Endodermal cell (in vitro differentiated cells): Measurements from ENCODE around the gene EPHX1. TPM values are rescaled to one million over a fixed set of nuclear protein-coding genes. Genes with fewer than 3 reads are reported as not detected.

Experiments used
- DNase-seq: peaks from one replicate; pipeline ENCODE4 v3.0.0-alpha.2; 2017
- H3K27ac ChIP-seq: 2 replicates; pipeline ENCODE4 v1.5.1; 2013; ENCODE audit warnings: mild to moderate bottlenecking, low read depth, low read length, moderate library complexity
- H3K27me3 ChIP-seq: 2 replicates; pipeline ENCODE4 v1.6.1; 2013; ENCODE audit warnings: mild to moderate bottlenecking, low read length, moderate library complexity; ENCODE audit not compliant: insufficient read depth, control insufficient read depth, poor library complexity, severe bottlenecking
- H3K36me3 ChIP-seq: 2 replicates; pipeline ENCODE4 v1.7.0; 2013; ENCODE audit warnings: mild to moderate bottlenecking, low read length, moderate library complexity; ENCODE audit not compliant: control insufficient read depth, insufficient read depth
- H3K4me1 ChIP-seq: one replicate; pipeline ENCODE4 v1.7.0; 2013; ENCODE audit warnings: low read length; ENCODE audit not compliant: control insufficient read depth, insufficient read depth
- H3K4me3 ChIP-seq: 2 replicates; pipeline ENCODE4 v1.5.1; 2013; ENCODE audit warnings: mild to moderate bottlenecking, low read length, moderate library complexity
- H3K9ac ChIP-seq: 2 replicates; pipeline ENCODE4 v1.6.1; 2013; ENCODE audit warnings: mild to moderate bottlenecking, low read length, moderate library complexity; ENCODE audit not compliant: poor library complexity, severe bottlenecking; ENCODE audit errors: extremely low read depth
- H3K9me3 ChIP-seq: 2 replicates; pipeline ENCODE4 v1.6.1; 2013; ENCODE audit warnings: mild to moderate bottlenecking, low read length, moderate library complexity; ENCODE audit not compliant: control insufficient read depth
- H3K27ac Mint-ChIP-seq: 2 replicates; pipeline ENCODE4 v1.8.0; 2020; ENCODE audit warnings: mixed read lengths
- H3K27me3 Mint-ChIP-seq: 2 replicates; pipeline ENCODE4 v1.8.0; 2021; ENCODE audit warnings: mild to moderate bottlenecking, mixed read lengths; ENCODE audit not compliant: insufficient read depth
- H3K36me3 Mint-ChIP-seq: 2 replicates; pipeline ENCODE4 v1.8.0; 2020; ENCODE audit warnings: low read depth, mixed read lengths
- H3K4me1 Mint-ChIP-seq: 2 replicates; pipeline ENCODE4 v1.8.0; 2020; ENCODE audit warnings: mixed read lengths
- H3K4me3 Mint-ChIP-seq: 2 replicates; pipeline ENCODE4 v1.8.0; 2020; ENCODE audit warnings: mild to moderate bottlenecking, moderate library complexity, mixed read lengths
- H3K9me3 Mint-ChIP-seq: 2 replicates; pipeline ENCODE4 v1.8.0; 2020; ENCODE audit warnings: mild to moderate bottlenecking, mixed read lengths
- WGBS, 2 experiments: methylation state at CpG; one replicate each; pipeline versions ENCODE4 v1.1.5 to v1.1.7; 2013; ENCODE audit warnings: missing lambda C conversion rate in 2 of 2, mixed read lengths in 1 of 2; ENCODE audit not compliant: insufficient coverage in 1 of 2, insufficient read length in 1 of 2; 5-methylcytosine and 5-hydroxymethylcytosine counted together
- total RNA-seq, 2 donors: library from RNA; stranded (reverse); fragmentation: NEBNext Ultra II Directional in 1 of 2; extraction: Animal tissue kit (Norgen Biotek cat#: 25700) in 1 of 2; gene quantifications; 2 replicates in 1 of 2; 3 replicates in 1 of 2; pipeline ENCODE4 v1.2.1, GENCODE V29; 2021
- TF ChIP-seq, protein P1 (sequence below): fragments of 200-600 bp; sonication (generic); conservative IDR thresholded peaks from 2 replicates; pipeline ENCODE4 v1.5.0; 2021; ENCODE audit warnings: antibody characterized with exemption, mild to moderate bottlenecking

Gene EPHX1
- total RNA-seq, 2 donors from 2014 or later = 49.2 to 84.1 TPM

DNA sequence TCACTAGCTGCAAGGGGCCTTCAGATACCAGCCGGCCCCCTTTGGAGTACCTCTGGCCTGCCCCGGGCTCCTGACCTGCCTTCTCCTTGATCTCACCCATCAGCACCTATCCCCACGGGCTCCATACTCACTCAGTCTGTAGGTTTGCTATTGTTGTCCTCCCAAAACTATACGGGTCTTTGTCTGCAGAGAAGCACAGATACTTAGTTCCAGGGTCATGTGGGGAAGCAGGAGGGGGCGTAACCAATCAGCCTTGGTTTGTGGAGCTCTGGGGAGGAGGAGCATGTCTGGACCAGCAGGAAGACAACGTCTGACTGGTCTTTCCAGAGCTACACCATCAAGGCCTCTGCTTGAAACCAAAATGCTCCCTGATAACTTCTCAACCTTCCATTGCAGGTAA lies 57.1 kb downstream of the EPHX1 start:
- no peaks in the 10 kb centered on the region for H3K4me1 Mint-ChIP-seq
- no peak overlapping the region for H3K4me3 Mint-ChIP-seq
- 86 to 94% methylated on average over 2 to 6 of the region's 6 CpGs for WGBS, 2 experiments
- H3K9me3 ChIP-seq = no peaks in the 10 kb centered on the region
- H3K4me3 ChIP-seq = no peak overlapping the region
- no peak overlapping the region for H3K27ac Mint-ChIP-seq
- H3K36me3 ChIP-seq = peaks cover 98% of the 10 kb centered on the region
- no peaks in the 10 kb centered on the region for H3K27me3 ChIP-seq
- no peak for DNase-seq
- TF ChIP-seq, protein P1, sequence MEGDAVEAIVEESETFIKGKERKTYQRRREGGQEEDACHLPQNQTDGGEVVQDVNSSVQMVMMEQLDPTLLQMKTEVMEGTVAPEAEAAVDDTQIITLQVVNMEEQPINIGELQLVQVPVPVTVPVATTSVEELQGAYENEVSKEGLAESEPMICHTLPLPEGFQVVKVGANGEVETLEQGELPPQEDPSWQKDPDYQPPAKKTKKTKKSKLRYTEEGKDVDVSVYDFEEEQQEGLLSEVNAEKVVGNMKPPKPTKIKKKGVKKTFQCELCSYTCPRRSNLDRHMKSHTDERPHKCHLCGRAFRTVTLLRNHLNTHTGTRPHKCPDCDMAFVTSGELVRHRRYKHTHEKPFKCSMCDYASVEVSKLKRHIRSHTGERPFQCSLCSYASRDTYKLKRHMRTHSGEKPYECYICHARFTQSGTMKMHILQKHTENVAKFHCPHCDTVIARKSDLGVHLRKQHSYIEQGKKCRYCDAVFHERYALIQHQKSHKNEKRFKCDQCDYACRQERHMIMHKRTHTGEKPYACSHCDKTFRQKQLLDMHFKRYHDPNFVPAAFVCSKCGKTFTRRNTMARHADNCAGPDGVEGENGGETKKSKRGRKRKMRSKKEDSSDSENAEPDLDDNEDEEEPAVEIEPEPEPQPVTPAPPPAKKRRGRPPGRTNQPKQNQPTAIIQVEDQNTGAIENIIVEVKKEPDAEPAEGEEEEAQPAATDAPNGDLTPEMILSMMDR = no peak
- peaks cover 88% of the 10 kb centered on the region for H3K36me3 Mint-ChIP-seq
- H3K4me1 ChIP-seq = no peaks in the 10 kb centered on the region
- H3K27ac ChIP-seq = no peak overlapping the region
- no peaks in the 10 kb centered on the region for H3K9me3 Mint-ChIP-seq
- H3K27me3 Mint-ChIP-seq = no peaks in the 10 kb centered on the region
- no peak overlapping the region for H3K9ac ChIP-seq

DNA sequence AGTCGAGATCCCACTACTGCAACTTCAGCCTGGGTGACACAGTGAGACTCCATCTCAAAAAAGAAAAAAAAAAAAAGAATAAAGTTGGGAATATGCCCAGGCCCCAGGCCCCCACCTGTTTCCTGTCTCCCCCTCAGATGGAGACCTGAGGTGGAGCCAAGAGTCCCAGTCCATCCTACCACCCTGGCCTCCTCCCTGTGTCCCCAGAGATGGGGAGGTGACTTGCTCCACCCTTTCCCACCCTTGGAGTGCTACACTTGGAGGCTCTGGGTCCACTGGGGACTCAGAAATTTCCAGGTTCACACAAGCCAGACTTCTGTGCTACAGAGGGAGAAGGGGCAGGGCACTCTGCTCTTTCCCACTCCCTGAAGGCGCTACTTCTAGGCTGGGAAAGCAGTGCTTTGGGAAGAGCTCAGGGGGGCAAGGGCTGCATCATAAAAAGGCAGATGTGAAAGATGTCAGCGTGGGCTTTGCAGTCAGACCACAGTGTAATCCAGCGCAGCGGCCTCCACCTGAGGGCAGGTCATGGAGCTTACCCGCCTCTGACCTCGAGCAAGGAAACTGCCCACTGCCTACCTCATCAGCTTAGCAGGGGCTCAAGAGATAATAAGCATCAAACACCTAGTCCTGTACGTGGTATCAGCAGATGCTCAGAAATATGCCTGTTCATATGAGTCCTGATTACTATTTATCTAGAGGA lies 58.9 kb downstream of the EPHX1 start:
- Mint-ChIP-seq H3K4me3 (no peak overlapping the region), H3K9me3 (no peaks in the 10 kb centered on the region)

DNA sequence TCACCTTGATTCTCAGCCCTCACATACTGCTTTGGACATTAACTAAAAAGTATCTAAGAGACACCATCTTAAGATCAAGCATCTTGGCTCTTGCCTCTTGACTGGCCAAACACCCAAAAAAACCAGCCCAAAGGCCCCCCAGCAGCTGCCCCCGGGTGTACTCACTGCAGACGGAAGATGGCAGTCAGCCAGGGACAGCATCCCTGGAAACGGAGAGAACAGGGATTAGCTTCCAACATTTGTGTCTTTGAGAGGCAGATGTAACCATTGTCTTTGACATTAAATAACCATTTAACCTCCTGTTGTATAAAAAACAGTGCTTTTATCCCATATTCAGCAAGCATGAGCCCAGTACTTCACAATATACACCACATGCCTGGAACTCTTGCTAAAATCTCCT lies 61.0 kb downstream of the EPHX1 start:
- Mint-ChIP-seq H3K4me1 (no peaks in the 10 kb centered on the region), H3K36me3 (peaks cover 85% of the 10 kb centered on the region), H3K27me3 (no peaks in the 10 kb centered on the region), H3K27ac (no peak overlapping the region), H3K4me3 (no peak overlapping the region), H3K9me3 (no peaks in the 10 kb centered on the region)
- H3K27ac ChIP-seq = no peak overlapping the region
- H3K4me1 ChIP-seq = no peaks in the 10 kb centered on the region
- H3K27me3 ChIP-seq = no peaks in the 10 kb centered on the region
- no peak for DNase-seq
- WGBS, 2 experiments = 88% methylated on average over 3 of the region's 3 CpGs; no CpG with 5 or more reads in 1 of the 2 experiments
- H3K9ac ChIP-seq = no peak overlapping the region
- TF ChIP-seq, protein P1 = no peak
- H3K4me3 ChIP-seq = no peak overlapping the region
- H3K9me3 ChIP-seq = no peaks in the 10 kb centered on the region
- peaks cover 95% of the 10 kb centered on the region for H3K36me3 ChIP-seq

More for the DNA sequence above, 58.9 kb downstream of the EPHX1 start:
- Mint-ChIP-seq H3K27ac (no peak overlapping the region), H3K36me3 (peaks cover 85% of the 10 kb centered on the region), H3K4me1 (no peaks in the 10 kb centered on the region), H3K27me3 (no peaks in the 10 kb centered on the region)
- H3K27me3 ChIP-seq = no peaks in the 10 kb centered on the region
- DNase-seq = no peak
- TF ChIP-seq, protein P1 = no peak
- no peaks in the 10 kb centered on the region for H3K4me1 ChIP-seq
- no peak overlapping the region for H3K4me3 ChIP-seq
- peaks cover 98% of the 10 kb centered on the region for H3K36me3 ChIP-seq
- 86 to 90% methylated on average over 7 to 8 of the region's 8 CpGs for WGBS, 2 experiments
- no peaks in the 10 kb centered on the region for H3K9me3 ChIP-seq
- no peak overlapping the region for H3K9ac ChIP-seq
- no peak overlapping the region for H3K27ac ChIP-seq
